HG03066 (cell line): ENCODE results near the gene GALK1.

Experiments used
- ATAC-seq: cut with Tn5 transposase; IDR thresholded peaks from one replicate; pipeline ENCODE4 v1.9.1; 2021; ENCODE audit warnings: low read depth; ENCODE audit not compliant: unreplicated experiment

GALK1 gene

GRCh38 chr17:75751676-75752404, 13.2 kb downstream of the GALK1 start:
- ATAC-seq = no peak

GRCh38 chr17:75750661-75751423, 14.2 kb downstream of the GALK1 start:
- ATAC-seq = no peak

- no peak for ATAC-seq
Observed at GRCh38 chr17:75749545-75750389, 15.2 kb downstream of the GALK1 start.

- no peak for ATAC-seq
Observed at GRCh38 chr17:75748706-75749105, 16.3 kb downstream of the GALK1 start.

- ATAC-seq = no peak
Observed at GRCh38 chr17:75743625-75744206, 21.3 kb downstream of the GALK1 start.

- no peak for ATAC-seq
Observed at GRCh38 chr17:75742337-75742736, 22.7 kb downstream of the GALK1 start.

GRCh38 chr17:75740631-75741077, 24.3 kb downstream of the GALK1 start:
- ATAC-seq = no peak

GRCh38 chr17:75740215-75740614, 24.8 kb downstream of the GALK1 start:
- ATAC-seq = no peak

GRCh38 chr17:75739801-75740200, 25.2 kb downstream of the GALK1 start:
- ATAC-seq = no peak

GRCh38 chr17:75739174-75739573, 25.8 kb downstream of the GALK1 start:
- no peak for ATAC-seq

GRCh38 chr17:75738218-75738802, 26.7 kb downstream of the GALK1 start:
- no peak for ATAC-seq

- ATAC-seq = no peak
Observed at GRCh38 chr17:75737133-75737962, 27.6 kb downstream of the GALK1 start.

GRCh38 chr17:75736173-75736835, 28.7 kb downstream of the GALK1 start:
- no peak for ATAC-seq

- ATAC-seq = no peak
Observed at GRCh38 chr17:75734674-75735294, 30.2 kb downstream of the GALK1 start.

- no peak for ATAC-seq
Observed at GRCh38 chr17:75733471-75733870, 31.5 kb downstream of the GALK1 start.

- ATAC-seq = no peak
Observed at GRCh38 chr17:75731716-75732498, 33.1 kb downstream of the GALK1 start.

GRCh38 chr17:75731086-75731715, 33.8 kb downstream of the GALK1 start:
- no peak for ATAC-seq
